Measurements from ENCODE around the gene TBX3.
"Not testable (repeated sequence)": the region's sequence is repeated elsewhere in the genome, so short reads cannot be mapped to it uniquely, and the experiment has no call there.

Gene TBX3

GRCh38 chr12:114684098-114684869, at the start of gene TBX3:
Gene TBX3 (minus strand): TSS chr12:114684175. CDS start chr12:114683200, 975 bp downstream.
- Histone ChIP-seq H3K9ac (ENCODE audit: low read depth, low read length) (peak within 1 kb of the TSS; percentile 73), H3K4me1 (ENCODE audit: insufficient read depth, low read length) (peaks cover 27% of the 10 kb centered on the region), H3K9me3 (ENCODE audit: control insufficient read depth, insufficient read depth, low read length) (no peaks in the 10 kb centered on the region), H3K36me3 (ENCODE audit: insufficient read depth, low read length) (no peaks in the 10 kb centered on the region)

- Histone ChIP-seq H3K36me3 (ENCODE audit: insufficient read depth, low read length) (no peaks in the 10 kb centered on the region), H3K9me3 (ENCODE audit: control insufficient read depth, insufficient read depth, low read length) (no peaks in the 10 kb centered on the region; the same call in 1 of the 2 replicates), H3K9ac (ENCODE audit: low read depth, low read length) (no peak overlapping the region), H3K4me1 (ENCODE audit: insufficient read depth, low read length) (peaks cover 9% of the 10 kb centered on the region; the same call in 1 of the 2 replicates)
Observed at GRCh38 chr12:114732426-114733030, 48.6 kb upstream of the TBX3 start.

DNA sequence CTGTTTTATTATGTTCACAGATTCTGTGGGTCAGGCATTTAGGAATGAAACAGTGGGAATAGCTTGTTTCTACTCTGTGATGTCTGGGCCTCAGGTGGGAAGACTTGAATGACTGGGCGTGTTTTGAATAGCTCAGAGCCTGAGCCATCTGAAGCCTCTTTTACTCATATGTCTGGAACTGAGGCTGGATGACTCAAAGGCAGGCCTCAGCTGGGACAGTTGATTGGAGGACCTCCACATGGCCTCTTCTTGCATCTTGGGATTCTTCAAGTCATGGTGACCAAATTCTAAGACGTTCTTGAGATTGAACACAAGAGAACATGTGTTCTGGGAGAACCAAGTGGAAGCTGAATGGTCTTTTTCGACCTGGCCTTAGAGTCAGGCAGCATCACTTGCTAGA, 45.8 kb upstream of the TBX3 start:
- Histone ChIP-seq H3K9me3 (ENCODE audit: control insufficient read depth, insufficient read depth, low read length) (no peaks in the 10 kb centered on the region; the same call in 1 of the 2 replicates), H3K4me1 (ENCODE audit: insufficient read depth, low read length) (peaks cover 7% of the 10 kb centered on the region; the same call in 1 of the 2 replicates), H3K9ac (ENCODE audit: low read depth, low read length) (no peak overlapping the region), H3K36me3 (ENCODE audit: insufficient read depth, low read length) (no peaks in the 10 kb centered on the region)

GRCh38 chr12:114726092-114726710, 42.2 kb upstream of the TBX3 start:
- H3K4me1 ChIP-seq (ENCODE audit: insufficient read depth, low read length) = no peaks in the 10 kb centered on the region
- no peak overlapping the region for H3K9ac ChIP-seq (ENCODE audit: low read depth, low read length)
- no peaks in the 10 kb centered on the region for H3K36me3 ChIP-seq (ENCODE audit: insufficient read depth, low read length)
- no peaks in the 10 kb centered on the region for H3K9me3 ChIP-seq (ENCODE audit: control insufficient read depth, insufficient read depth, low read length)

DNA sequence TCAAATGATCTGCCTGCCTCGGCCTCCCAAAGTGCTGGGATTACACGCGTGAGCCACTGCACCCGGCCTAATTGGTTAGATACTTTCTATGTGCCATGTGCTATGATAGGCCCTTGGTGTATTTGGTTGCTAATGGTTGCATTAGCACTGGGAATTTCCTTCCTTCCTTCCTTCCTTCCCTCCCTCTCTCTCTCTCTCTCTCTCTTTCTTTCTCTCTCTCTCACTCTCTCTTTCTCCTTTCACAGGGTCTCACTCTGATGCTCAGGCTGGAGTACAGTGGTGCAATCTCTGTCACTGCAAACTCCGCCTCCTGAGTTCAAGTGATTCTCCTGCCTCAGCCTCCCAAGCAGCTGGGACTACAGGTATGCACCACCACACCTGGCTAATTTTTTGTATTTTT, 38.2 kb upstream of the TBX3 start:
- H3K36me3 ChIP-seq (ENCODE audit: insufficient read depth, low read length); H3K9ac ChIP-seq (ENCODE audit: low read depth, low read length); H3K9me3 ChIP-seq (ENCODE audit: control insufficient read depth, insufficient read depth, low read length); H3K4me1 ChIP-seq (ENCODE audit: insufficient read depth, low read length): not testable (repeated sequence)

DNA sequence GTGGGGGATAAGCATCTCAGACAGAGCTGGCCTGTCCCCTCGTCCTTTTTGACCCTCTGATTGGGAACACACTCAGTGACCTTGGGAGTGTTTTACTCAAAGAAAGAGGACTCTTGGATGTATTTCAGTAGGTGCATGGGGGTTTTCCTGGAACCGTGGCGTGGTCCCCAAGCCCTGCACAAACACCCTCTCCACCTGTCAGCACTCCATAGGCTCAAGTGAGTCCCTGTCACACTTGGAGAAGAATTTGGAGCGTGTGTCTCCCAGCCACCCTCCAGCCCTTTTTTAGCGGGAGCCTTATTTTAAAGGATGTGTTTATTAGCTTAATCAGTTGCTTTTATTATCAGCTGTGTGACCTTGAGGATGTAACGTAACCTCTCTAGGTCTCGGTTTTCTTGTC, 37.3 kb upstream of the TBX3 start:
- no peaks in the 10 kb centered on the region for H3K36me3 ChIP-seq (ENCODE audit: insufficient read depth, low read length)
- H3K9ac ChIP-seq (ENCODE audit: low read depth, low read length) = no peak overlapping the region
- H3K4me1 ChIP-seq (ENCODE audit: insufficient read depth, low read length) = no peaks in the 10 kb centered on the region
- no peaks in the 10 kb centered on the region for H3K9me3 ChIP-seq (ENCODE audit: control insufficient read depth, insufficient read depth, low read length)

- H3K9me3 ChIP-seq (ENCODE audit: control insufficient read depth, insufficient read depth, low read length) = no peaks in the 10 kb centered on the region
- no peaks in the 10 kb centered on the region for H3K36me3 ChIP-seq (ENCODE audit: insufficient read depth, low read length)
- H3K9ac ChIP-seq (ENCODE audit: low read depth, low read length) = no peak overlapping the region
- H3K4me1 ChIP-seq (ENCODE audit: insufficient read depth, low read length) = peaks cover 13% of the 10 kb centered on the region
Observed at GRCh38 chr12:114713466-114714215, 29.7 kb upstream of the TBX3 start.

DNA sequence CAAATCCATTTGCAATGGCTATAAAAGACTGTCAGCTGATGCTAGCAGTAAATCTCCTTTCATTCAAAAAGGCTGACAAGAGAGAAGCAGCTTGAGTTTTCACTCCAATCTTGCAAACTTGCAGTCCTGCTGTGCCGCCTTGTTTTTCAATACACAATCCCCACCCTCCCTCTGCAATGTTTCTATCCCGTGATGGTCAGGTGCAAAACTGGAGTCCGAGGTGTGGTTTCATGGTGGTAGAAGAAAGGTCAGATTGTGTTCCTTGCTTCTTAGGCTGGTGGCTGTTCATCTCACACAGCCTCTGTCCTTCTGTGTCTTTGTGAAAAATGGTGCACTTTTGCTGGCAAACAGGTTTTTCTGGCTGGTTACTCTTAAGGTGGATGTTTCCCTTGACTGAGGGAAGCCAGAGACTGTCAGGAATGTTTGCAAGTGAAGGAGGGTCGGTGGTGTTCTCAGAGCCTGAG, 27.7 kb upstream of the TBX3 start:
- Histone ChIP-seq H3K9ac (ENCODE audit: low read depth, low read length) (no peak overlapping the region), H3K9me3 (ENCODE audit: control insufficient read depth, insufficient read depth, low read length) (no peaks in the 10 kb centered on the region), H3K4me1 (ENCODE audit: insufficient read depth, low read length) (peaks cover 13% of the 10 kb centered on the region), H3K36me3 (ENCODE audit: insufficient read depth, low read length) (no peaks in the 10 kb centered on the region)

GRCh38 chr12:114710151-114710550, 26.2 kb upstream of the TBX3 start:
- Histone ChIP-seq H3K9ac (ENCODE audit: low read depth, low read length) (no peak overlapping the region), H3K9me3 (ENCODE audit: control insufficient read depth, insufficient read depth, low read length) (no peaks in the 10 kb centered on the region), H3K36me3 (ENCODE audit: insufficient read depth, low read length) (no peaks in the 10 kb centered on the region), H3K4me1 (ENCODE audit: insufficient read depth, low read length) (peaks cover 13% of the 10 kb centered on the region)

DNA sequence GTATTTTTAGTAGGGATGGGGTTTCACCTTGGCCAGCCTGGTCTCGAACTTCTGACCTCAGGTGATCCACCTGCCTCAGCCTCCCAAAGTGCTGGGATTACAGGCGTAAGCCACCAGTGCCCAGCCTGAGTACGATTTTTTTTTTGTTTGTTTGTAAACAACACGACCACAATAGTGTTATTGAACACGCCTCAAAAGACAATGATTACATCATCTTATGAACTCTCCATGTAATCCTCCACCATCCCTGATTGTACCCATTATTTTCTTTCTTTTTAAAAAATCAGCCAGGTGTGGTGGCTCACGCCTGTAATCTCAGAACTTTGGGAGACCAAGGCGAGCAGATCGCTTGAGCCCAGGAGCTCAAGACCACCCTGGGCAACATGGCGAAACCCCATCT, 25.1 kb upstream of the TBX3 start:
- H3K9ac ChIP-seq (ENCODE audit: low read depth, low read length) = no peak overlapping the region
- H3K4me1 ChIP-seq (ENCODE audit: insufficient read depth, low read length) = peaks cover 13% of the 10 kb centered on the region
- no peaks in the 10 kb centered on the region for H3K9me3 ChIP-seq (ENCODE audit: control insufficient read depth, insufficient read depth, low read length)
- H3K36me3 ChIP-seq (ENCODE audit: insufficient read depth, low read length) = no peaks in the 10 kb centered on the region

DNA sequence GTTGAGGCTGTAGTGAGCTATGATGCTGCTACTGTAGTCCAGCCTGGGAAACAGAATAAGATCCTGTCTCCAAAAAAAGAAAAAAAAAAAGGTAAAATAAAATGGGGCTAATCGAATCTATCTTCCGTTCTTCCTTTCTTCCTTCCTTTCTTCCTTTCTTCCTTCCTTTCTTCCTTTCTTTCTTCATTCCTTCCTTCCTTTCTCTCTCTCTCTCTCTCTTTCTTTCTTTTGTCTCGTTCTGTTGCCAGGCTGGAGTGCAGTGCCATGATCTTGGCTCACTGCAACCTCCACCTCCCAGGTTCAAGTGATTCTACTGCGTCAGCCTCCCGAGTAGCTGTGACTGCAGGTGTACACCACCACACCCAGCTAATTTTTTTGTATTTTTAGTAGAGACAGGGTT, 24.6 kb upstream of the TBX3 start:
- H3K9ac ChIP-seq (ENCODE audit: low read depth, low read length); H3K36me3 ChIP-seq (ENCODE audit: insufficient read depth, low read length); H3K9me3 ChIP-seq (ENCODE audit: control insufficient read depth, insufficient read depth, low read length): not testable (repeated sequence)
- peaks cover 18% of the 10 kb centered on the region for H3K4me1 ChIP-seq (ENCODE audit: insufficient read depth, low read length)

- peaks cover 24% of the 10 kb centered on the region for H3K4me1 ChIP-seq (ENCODE audit: insufficient read depth, low read length)
- no peaks in the 10 kb centered on the region for H3K9me3 ChIP-seq (ENCODE audit: control insufficient read depth, insufficient read depth, low read length)
- H3K9ac ChIP-seq (ENCODE audit: low read depth, low read length) = no peak overlapping the region
- no peaks in the 10 kb centered on the region for H3K36me3 ChIP-seq (ENCODE audit: insufficient read depth, low read length)
Observed at GRCh38 chr12:114704096-114704495, 20.1 kb upstream of the TBX3 start.

- H3K36me3 ChIP-seq (ENCODE audit: insufficient read depth, low read length) = no peaks in the 10 kb centered on the region
- no peaks in the 10 kb centered on the region for H3K9me3 ChIP-seq (ENCODE audit: control insufficient read depth, insufficient read depth, low read length)
Observed at GRCh38 chr12:114703060-114703493, 19.1 kb upstream of the TBX3 start.

DNA sequence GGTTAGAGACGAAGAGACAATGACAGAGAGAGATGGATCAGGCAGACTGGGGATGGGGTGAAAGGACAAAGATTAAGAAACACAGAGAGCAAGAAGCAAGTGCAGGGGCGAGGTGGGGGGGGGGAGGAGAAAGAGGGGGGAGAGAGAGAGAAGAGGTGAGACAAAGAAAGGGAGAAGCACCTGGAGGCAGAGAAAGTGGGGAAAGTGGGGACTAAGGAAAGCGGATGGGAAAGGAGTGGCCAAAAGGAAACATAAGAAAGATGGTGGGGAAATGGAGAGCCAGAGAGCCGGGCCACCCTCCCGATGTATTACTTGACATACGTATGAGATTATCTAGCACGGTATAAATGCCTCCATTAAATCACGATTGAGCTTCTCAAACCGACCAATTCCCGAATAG, 18.5 kb upstream of the TBX3 start:
- Histone ChIP-seq H3K4me1 (ENCODE audit: insufficient read depth, low read length) (peaks cover 28% of the 10 kb centered on the region), H3K9ac (ENCODE audit: low read depth, low read length) (peak overlapping the region; percentile 46; the same call in 1 of the 2 replicates), H3K9me3 (ENCODE audit: control insufficient read depth, insufficient read depth, low read length) (no peaks in the 10 kb centered on the region), H3K36me3 (ENCODE audit: insufficient read depth, low read length) (no peaks in the 10 kb centered on the region)

More at GRCh38 chr12:114703060-114703493, 19.1 kb upstream of the TBX3 start:
- H3K9ac ChIP-seq (ENCODE audit: low read depth, low read length) = peak overlapping the region; percentile 46; the same call in 1 of the 2 replicates
- peaks cover 24% of the 10 kb centered on the region for H3K4me1 ChIP-seq (ENCODE audit: insufficient read depth, low read length)
